ENCODE measurements around the gene VSTM2L.

DNA sequence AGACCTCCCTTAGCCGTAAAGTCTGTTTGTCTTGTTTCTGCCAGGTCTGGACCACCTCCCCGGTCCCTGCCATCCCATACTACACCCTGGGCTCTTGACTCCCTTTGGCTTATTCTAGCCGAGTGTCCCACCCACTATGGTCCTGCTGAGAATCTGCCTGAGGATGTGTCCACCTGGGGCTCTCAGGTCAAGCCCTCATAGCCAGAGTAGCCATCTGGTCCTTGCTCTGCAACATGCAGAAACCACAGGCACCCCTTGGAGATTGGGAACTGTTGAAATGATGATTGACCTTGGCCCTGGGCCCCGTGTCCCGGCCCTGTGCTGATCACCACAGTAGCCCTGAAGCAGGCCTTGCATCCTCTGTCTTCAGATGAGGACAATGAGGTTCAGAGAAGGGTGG lies 44.0 kb downstream of the VSTM2L start:
- no peak for TF ChIP-seq FOXM1 (IDR thresholded peaks at IDR 0.05; ENCODE audit: borderline replicate concordance, low read depth)
- no peak for TF ChIP-seq ZBTB7A (IDR thresholded peaks at IDR 0.05; ENCODE audit: low read depth)
- TF ChIP-seq TEAD4 (IDR thresholded peaks at IDR 0.05) = no peak
- no peak for TF ChIP-seq EP300 (IDR thresholded peaks at IDR 0.05; ENCODE audit: borderline replicate concordance)
- no peak for TF ChIP-seq NFIC (IDR thresholded peaks at IDR 0.05)
- TF ChIP-seq, protein P1, sequence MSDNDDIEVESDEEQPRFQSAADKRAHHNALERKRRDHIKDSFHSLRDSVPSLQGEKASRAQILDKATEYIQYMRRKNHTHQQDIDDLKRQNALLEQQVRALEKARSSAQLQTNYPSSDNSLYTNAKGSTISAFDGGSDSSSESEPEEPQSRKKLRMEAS (IDR thresholded peaks at IDR 0.05) = no peak
- no peak for TF ChIP-seq TCF12 (IDR thresholded peaks at IDR 0.05; ENCODE audit: low read depth)
- no peak for TF ChIP-seq RAD21 (IDR thresholded peaks at IDR 0.05; ENCODE audit: low read depth)
- TF ChIP-seq TAF1 (IDR thresholded peaks at IDR 0.05; ENCODE audit: low read depth) = no peak
- no peak for TF ChIP-seq CREB1 (IDR thresholded peaks at IDR 0.05; ENCODE audit: low read depth)
- TF ChIP-seq CEBPB (IDR thresholded peaks at IDR 0.05) = no peak
- TF ChIP-seq, protein P2, sequence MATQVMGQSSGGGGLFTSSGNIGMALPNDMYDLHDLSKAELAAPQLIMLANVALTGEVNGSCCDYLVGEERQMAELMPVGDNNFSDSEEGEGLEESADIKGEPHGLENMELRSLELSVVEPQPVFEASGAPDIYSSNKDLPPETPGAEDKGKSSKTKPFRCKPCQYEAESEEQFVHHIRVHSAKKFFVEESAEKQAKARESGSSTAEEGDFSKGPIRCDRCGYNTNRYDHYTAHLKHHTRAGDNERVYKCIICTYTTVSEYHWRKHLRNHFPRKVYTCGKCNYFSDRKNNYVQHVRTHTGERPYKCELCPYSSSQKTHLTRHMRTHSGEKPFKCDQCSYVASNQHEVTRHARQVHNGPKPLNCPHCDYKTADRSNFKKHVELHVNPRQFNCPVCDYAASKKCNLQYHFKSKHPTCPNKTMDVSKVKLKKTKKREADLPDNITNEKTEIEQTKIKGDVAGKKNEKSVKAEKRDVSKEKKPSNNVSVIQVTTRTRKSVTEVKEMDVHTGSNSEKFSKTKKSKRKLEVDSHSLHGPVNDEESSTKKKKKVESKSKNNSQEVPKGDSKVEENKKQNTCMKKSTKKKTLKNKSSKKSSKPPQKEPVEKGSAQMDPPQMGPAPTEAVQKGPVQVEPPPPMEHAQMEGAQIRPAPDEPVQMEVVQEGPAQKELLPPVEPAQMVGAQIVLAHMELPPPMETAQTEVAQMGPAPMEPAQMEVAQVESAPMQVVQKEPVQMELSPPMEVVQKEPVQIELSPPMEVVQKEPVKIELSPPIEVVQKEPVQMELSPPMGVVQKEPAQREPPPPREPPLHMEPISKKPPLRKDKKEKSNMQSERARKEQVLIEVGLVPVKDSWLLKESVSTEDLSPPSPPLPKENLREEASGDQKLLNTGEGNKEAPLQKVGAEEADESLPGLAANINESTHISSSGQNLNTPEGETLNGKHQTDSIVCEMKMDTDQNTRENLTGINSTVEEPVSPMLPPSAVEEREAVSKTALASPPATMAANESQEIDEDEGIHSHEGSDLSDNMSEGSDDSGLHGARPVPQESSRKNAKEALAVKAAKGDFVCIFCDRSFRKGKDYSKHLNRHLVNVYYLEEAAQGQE (IDR thresholded peaks at IDR 0.05; ENCODE audit: low read depth) = no peak
- TF ChIP-seq, protein P3, sequence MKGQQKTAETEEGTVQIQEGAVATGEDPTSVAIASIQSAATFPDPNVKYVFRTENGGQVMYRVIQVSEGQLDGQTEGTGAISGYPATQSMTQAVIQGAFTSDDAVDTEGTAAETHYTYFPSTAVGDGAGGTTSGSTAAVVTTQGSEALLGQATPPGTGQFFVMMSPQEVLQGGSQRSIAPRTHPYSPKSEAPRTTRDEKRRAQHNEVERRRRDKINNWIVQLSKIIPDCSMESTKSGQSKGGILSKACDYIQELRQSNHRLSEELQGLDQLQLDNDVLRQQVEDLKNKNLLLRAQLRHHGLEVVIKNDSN (IDR thresholded peaks at IDR 0.05) = no peak

Measured in Ishikawa (cell line).